DMS53 (cell line): ENCODE data around the gene DYRK1A.
"Not testable (repeated sequence)": the region's sequence is repeated elsewhere in the genome, so short reads cannot be mapped to it uniquely, and the experiment has no call there.

ENCODE experiments used
- DNase-seq: peaks from one replicate; lab custom pipeline; 2025; lab: John Stamatoyannopoulos, UW

Gene DYRK1A

GRCh38 chr21:37366482-37367316 lies at the start of gene DYRK1A:
TSS of gene DYRK1A (plus strand) at chr21:37366773. CDS start at chr21:37420375, 53,602 bp downstream.
- peak; percentile 99 for DNase-seq

DNA sequence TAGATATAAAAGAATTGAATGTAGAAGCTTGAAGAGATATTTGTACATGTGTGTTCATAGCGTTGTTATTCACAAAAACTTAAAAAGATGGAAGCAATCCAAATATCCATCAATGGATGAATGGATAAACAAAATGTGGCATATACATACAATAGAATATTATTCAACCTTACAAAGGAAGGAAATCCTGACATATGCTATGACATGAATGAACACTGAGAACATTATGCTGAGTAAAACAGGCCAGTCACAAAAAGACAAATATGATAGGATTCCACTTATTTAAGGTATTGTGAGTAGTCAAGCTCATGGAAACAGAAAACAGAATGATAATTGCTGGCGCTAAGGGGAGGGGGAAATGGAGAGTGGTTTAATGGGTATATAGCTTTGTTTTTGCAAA lies 47.0 kb upstream of the DYRK1A start:
- no peak for DNase-seq

DNA sequence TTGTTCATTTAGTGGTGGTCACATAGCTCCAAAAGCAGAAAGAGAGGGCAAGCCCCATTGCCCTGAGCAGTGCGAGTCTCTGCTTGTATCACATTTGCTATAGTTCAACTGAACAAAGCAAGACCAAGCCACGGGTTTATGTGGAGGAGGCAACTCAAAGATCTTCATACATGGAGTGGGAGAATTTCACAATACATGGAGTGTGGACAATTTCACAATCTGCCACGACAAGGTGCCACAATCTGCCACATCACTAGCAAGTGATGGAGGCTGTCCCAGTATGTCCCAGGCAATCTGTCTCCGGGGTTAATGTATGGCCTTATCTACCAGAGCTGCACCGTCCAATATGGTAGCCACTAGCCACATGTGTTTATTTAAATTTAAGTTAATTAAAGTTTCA lies 44.5 kb upstream of the DYRK1A start:
- no peak for DNase-seq

DNA sequence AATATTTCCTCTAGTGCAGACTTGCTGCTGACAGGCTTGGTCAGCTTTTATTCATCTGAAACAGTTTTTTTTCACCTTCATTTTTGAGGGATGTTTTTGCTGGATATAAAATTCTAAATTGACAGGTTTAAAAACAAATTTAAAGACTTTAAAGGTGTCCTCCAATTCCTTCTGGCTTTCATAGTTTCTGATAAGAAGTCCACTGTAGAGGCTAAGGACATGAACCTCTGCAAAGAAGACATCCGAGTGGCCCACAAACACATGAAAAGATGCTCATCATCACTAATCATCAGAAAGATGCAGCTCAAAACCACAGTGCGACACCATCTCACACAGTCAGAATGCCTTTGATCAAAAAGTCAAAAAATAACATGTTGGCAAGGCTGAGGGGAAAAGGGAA lies 42.0 kb upstream of the DYRK1A start:
- no peak for DNase-seq

DNA sequence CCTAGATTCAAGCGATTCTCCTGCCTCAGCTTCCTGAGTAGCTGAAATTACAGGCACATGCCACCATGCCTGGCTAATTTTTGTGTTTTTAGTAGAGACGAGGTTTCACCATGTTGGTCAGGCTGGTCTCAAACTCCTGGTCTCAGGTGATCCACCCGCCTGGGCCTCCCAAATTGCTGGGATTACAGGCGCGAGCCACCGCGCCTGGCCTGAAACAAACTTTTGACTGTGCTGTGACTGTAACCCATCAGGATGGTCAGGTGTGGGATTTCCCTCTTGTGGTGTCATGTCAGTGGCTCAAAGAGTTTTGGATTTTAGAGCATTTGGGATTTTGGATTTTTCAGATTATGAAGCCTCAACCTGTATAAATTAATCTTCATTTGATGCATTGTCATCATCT lies 38.4 kb upstream of the DYRK1A start:
- DNase-seq: not testable (repeated sequence)

DNA sequence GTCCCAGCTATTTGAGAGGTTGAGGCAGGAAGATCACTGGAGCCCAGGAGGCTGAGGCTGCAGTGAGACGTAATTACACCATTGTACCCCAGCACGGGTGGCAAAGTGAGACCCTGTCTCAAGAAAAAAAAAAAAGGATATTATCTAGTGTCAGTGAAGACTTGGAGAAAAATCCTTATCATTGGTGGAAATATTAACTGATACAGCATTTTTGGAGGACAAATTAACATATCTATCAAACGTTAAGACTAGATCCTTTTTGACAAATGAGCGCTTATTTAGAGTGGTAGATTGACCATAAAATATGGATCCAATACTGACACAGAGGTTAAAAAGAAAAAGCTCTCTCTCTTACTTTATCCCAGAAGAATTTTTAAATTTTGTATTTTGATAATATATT lies 35.2 kb upstream of the DYRK1A start:
- DNase-seq: no peak

DNA sequence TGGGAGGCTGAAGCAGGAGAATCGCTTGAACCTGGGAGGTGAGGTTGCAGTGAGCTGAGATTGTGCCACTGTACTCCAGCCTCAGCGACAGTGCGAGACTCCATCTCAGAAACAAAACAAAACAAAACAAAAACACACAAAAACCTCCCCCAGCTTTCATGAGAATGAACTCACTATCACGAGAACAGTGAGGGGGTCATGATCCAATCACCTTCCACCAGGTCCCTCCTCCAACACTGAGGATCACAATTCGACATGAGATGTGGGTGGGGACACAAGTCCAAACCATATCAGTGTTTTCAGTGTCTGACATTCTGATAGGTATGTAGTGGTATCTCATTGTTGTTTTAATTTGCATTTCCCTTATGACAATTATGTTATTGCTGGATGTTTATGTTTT lies 31.5 kb upstream of the DYRK1A start:
- no peak for DNase-seq

DNA sequence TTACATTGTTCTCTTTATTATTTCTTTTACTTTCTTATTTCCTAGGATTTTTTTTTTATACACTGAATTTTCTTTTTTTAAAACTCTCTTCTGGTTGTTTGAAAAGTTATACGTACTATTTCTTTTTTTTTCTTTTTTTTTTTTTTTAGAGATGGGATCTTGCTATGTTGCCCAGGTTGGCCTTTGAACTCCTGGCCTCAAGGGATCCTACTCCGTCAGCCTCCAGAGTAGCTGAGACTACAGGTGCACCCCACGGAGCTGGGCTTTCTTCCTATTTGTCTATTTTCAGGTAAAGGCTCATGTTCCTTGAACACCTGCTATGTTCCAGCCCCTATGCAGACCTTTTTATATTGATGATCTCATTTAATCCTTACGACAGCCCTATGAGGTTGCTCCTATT lies 29.4 kb upstream of the DYRK1A start:
- DNase-seq: no peak

- no peak for DNase-seq
Observed at GRCh38 chr21:37337831-37338230, 28.7 kb upstream of the DYRK1A start.

GRCh38 chr21:37338671-37339551 lies 27.7 kb upstream of the DYRK1A start:
- peak; percentile 92 for DNase-seq

DNA sequence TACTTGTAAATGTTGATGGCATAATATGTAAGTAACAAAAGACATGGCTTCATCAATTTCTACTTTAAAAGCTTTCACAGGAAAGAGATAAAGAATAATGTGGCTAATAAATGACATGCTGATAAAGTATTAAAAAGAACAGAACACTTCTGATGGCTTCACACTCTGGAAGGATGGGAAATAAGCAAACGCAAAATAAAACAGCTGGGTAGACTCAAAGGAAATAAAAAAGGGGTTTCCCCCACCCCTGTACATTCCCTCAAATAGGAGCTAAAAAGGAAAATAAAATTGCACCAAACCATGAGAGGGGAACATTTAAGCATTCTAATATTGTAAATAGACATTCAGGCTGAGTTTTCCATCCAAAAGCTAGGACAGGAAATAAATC lies 27.0 kb upstream of the DYRK1A start:
- DNase-seq: no peak

DNA sequence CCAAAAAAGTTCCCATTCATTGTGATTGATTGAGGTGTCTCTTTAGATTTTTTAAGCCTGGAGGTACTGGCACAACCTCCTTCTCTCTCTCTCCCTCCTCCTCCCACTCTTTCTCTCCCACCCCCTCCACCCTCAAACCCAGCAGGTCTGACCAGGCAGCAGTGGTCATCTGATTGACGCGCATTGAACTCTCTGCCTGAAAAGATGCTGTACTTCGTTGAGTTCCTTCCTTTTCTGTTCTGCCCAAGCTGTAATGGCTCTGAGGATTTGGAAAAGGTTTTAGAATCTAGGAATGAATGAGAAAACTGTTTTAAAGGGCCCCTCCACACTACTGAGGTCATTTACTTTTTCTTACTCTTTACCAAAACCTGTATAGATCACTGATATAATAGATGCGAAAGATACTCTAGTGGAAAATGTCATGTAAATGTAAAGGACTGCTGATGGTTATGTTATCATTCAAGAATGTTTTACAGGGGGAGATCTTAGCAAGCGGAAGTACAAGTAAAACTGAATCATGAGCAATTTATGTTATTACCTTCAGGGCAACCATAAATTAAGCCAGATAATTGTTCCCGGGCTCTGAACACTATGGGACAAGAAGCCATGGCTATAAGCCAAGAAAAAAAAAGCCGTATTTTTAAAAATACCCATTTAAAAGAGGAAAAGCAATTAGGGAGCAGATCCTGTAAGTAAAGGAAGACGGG lies 25.2 kb upstream of the DYRK1A start:
- DNase-seq: no peak

DNA sequence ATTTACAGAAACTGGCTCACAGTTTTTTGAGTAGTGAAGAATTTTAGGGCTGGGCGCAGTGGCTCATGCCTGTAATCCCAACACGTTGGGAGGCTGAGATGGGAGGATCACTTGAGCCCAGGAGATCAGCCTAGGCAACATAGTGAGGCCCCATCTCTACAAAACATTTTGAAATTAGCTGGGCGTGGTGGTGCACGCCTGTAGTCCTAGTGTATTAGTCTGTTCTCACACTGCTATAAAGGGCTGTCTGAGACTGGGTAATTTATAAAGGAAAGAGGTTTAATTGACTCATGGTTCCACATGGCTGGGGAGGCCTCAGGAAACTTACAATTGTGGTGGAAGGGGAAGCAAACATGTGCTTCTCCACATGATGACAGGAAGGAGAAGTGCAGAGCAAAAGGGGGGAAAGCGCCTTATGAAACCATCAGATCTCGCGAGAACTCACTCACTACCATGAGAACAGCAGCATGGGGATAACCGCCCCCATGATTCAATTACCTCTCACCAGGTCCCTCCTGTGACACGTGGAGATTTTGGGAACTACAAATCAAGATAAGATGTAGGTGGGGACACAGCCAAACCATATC lies 24.4 kb upstream of the DYRK1A start:
- no peak for DNase-seq

GRCh38 chr21:37346841-37347430 lies 19.6 kb upstream of the DYRK1A start:
- peak; percentile 59 for DNase-seq

DNA sequence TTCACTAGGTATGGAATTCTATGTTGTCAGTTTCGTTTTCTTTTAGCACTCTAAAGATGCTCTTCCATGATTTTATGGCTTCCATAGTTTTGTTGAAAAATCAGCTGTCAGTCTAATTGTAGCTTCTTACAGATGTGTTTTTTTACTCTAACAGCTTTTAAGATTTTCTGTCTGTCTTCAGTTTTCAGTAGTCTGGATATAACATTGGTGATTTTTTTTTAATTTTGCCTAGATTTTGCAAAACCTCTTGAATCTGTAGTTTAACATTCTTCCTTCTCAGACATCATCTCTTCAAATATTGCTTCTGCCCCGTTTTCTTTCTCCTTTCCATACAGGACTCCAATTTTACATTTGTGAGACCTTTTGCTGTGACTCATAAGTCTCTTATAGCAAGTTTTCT lies 17.9 kb upstream of the DYRK1A start:
- peak; percentile 62 for DNase-seq

DNA sequence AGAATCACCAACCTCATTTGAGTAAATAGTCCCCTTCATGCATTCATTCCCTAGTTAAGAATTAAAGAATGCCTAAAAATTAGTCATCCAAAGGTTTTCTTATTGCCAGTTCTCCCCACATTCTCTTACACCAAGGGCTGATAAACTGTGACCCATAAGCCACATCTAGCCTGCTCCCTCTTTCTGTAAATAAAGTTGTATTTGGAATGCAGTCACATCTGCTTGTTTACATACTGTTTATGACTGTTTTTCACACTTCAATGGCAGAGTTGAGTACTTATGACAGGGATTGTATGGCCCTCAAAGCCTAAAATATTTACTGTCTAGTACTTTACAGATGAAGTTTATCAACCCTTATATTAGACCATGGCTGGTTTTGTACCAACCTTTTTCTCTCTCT lies 16.1 kb upstream of the DYRK1A start:
- peak; percentile 71 for DNase-seq

GRCh38 chr21:37356706-37357105 lies 9.9 kb upstream of the DYRK1A start:
- no peak for DNase-seq

GRCh38 chr21:37357691-37358090 lies 8.9 kb upstream of the DYRK1A start:
- DNase-seq: no peak

GRCh38 chr21:37358397-37358796 lies 8.2 kb upstream of the DYRK1A start:
- DNase-seq: no peak

GRCh38 chr21:37363936-37364335 lies 2.6 kb upstream of the DYRK1A start:
- no peak for DNase-seq

DNA sequence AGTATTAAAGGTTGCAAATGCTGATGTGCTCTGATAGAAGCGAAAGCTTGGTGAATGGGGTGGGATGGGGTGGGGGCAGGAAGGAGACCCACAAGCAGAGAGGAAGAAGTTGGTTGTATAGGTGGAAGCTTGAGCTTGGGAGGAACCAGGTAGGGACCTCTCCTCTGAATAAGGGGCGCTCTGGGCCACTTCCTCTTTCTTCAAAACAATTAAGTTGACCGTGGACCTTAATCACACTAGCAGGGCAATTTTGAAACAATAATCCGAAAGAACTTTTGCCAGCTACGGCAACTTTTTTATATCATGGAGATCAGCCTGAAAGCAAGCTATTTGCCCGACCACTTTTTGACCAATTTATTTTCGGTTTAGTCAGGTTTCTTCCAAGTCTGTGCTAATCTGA lies 1.9 kb upstream of the DYRK1A start:
- DNase-seq: no peak
